Panc1 (cell line): ENCODE measurements around the gene CAMK4. TPM values are rescaled to one million over a fixed set of nuclear protein-coding genes. Genes with fewer than 3 reads are reported as not detected.

Source experiments
- ATAC-seq: fragments of 200-7000 bp; cut with Tn5 transposase; 2 replicates; pipeline ENCODE4 v1.9.1; 2020; ENCODE audit warnings: mild to moderate bottlenecking, moderate library complexity
- BruUV-seq: library from RNA; stranded (reverse); fragments of 400-500 nt; replicated peaks from 2 replicates; lab custom pipeline; 2021; lab: Mats Ljungman, UMichigan
- CTCF ChIA-PET: fragments of 300-600 bp; sonication (Branson Sonifier 250); formaldehyde crosslinking; loops from one replicate; lab custom pipeline; 2022; ENCODE audit warnings: antibody characterized with exemption; lab: Charles Lee
- POLR2A ChIA-PET: fragments of 300-600 bp; sonication (Branson Sonifier 250); formaldehyde crosslinking; loops from one replicate; lab custom pipeline; 2022; ENCODE audit warnings: antibody characterized with exemption; lab: Charles Lee
- DNase-seq: peaks from one replicate; pipeline ENCODE4 v3.0.0-alpha.2; 2010; ENCODE audit warnings: low read depth, low spot score
- H3K27ac ChIP-seq: 2 replicates; pipeline ENCODE4 v1.5.1; 2011; ENCODE audit warnings: mild to moderate bottlenecking, low read length, inconsistent platforms
- H3K27me3 ChIP-seq: fragments of 200-500 bp; sonication (Bioruptor generic); 2 replicates; pipeline ENCODE4 v1.6.0; 2014; ENCODE audit warnings: low read length, inconsistent platforms; ENCODE audit not compliant: control insufficient read depth, insufficient read depth
- H3K36me3 ChIP-seq: fragments of 200-500 bp; sonication (Bioruptor generic); 2 replicates; pipeline ENCODE4 v1.5.1; 2014; ENCODE audit warnings: inconsistent platforms, mild to moderate bottlenecking, low read length, moderate library complexity; ENCODE audit not compliant: control insufficient read depth, insufficient read depth
- H3K4me1 ChIP-seq: 2 replicates; pipeline ENCODE4 v1.5.1; 2011; ENCODE audit warnings: inconsistent platforms, mild to moderate bottlenecking, low read length, moderate library complexity; ENCODE audit not compliant: control insufficient read depth, insufficient read depth
- H3K4me3 ChIP-seq, 2 experiments: 2 replicates each; pipeline ENCODE4 v1.5.1; 2011 to 2012; ENCODE audit warnings: low read depth in 2 of 2, low read length in 2 of 2, mild to moderate bottlenecking in 2 of 2, inconsistent platforms in 1 of 2, moderate library complexity in 1 of 2
- H3K9me3 ChIP-seq: fragments of 200-500 bp; sonication (Bioruptor generic); 2 replicates; pipeline ENCODE4 v1.5.1; 2014; ENCODE audit warnings: low read depth, mild to moderate bottlenecking, inconsistent platforms, low read length, moderate library complexity; ENCODE audit not compliant: control insufficient read depth, insufficient read depth
- CTCF ChIP-seq: fragments of 450-650 bp; IDR thresholded peaks from 2 replicates; pipeline ENCODE4 v1.5.1; 2017; ENCODE audit warnings: mild to moderate bottlenecking
- POLR2AphosphoS5 ChIP-seq: IDR thresholded peaks from 2 replicates; pipeline ENCODE4 v1.6.1; 2012; ENCODE audit warnings: mild to moderate bottlenecking, low read depth, low read length, moderate library complexity
- SIN3A ChIP-seq: IDR thresholded peaks from 2 replicates; pipeline ENCODE4 v1.6.1; 2012; ENCODE audit warnings: low read depth, mild to moderate bottlenecking, low read length, moderate library complexity, borderline replicate concordance; ENCODE audit not compliant: insufficient read depth
- TCF7L2 ChIP-seq: IDR thresholded peaks from 2 replicates; pipeline ENCODE4 v1.6.1; 2011; ENCODE audit warnings: mild to moderate bottlenecking, low read depth, low read length, inconsistent platforms
- in situ Hi-C: cut with HindIII; loops from 2 replicates; pipeline ENCODE4 v1.10.0; 2016; ENCODE audit warnings: low sequenced_read_pairs, low pct_unique_long_range_greater_than_20kb
- intact Hi-C: fragments of 100-400 bp; cut with micrococcal nuclease; formaldehyde crosslinking; loops from one replicate; pipeline ENCODE4 v1.10.0; 2022; ENCODE audit not compliant: unreplicated experiment
- total RNA-seq: library from RNA; stranded (reverse); gene quantifications from one replicate; pipeline ENCODE4 v1.2.1, GENCODE V29; 2021; ENCODE audit not compliant: unreplicated experiment
- TF ChIP-seq, protein P1 (sequence below), 2 experiments: IDR thresholded peaks; 2 replicates each; pipeline ENCODE4 v1.6.1; 2011 to 2012; ENCODE audit warnings: low read depth in 2 of 2, control low read depth in 1 of 2, low read length in 1 of 2, mild to moderate bottlenecking in 1 of 2, moderate library complexity in 1 of 2; ENCODE audit not compliant: insufficient read depth in 1 of 2

CAMK4 gene
- total RNA-seq, 1 experiment from 2014 or later: 0.39 TPM

- no peaks in the 10 kb centered on the region for H3K4me1 ChIP-seq
- ATAC-seq (no peak), DNase-seq (no peak)
- ChIA-PET CTCF (no interaction called here), POLR2A (no interaction called here)
- intact Hi-C loops: no loop called here
- no peaks in the 10 kb centered on the region for H3K27me3 ChIP-seq
- in situ Hi-C loops: no loop called here
- H3K4me3 ChIP-seq: no peak overlapping the region
- H3K36me3 ChIP-seq: no peaks in the 10 kb centered on the region
- no TSS peak for BruUV-seq
- TF ChIP-seq, protein P1, sequence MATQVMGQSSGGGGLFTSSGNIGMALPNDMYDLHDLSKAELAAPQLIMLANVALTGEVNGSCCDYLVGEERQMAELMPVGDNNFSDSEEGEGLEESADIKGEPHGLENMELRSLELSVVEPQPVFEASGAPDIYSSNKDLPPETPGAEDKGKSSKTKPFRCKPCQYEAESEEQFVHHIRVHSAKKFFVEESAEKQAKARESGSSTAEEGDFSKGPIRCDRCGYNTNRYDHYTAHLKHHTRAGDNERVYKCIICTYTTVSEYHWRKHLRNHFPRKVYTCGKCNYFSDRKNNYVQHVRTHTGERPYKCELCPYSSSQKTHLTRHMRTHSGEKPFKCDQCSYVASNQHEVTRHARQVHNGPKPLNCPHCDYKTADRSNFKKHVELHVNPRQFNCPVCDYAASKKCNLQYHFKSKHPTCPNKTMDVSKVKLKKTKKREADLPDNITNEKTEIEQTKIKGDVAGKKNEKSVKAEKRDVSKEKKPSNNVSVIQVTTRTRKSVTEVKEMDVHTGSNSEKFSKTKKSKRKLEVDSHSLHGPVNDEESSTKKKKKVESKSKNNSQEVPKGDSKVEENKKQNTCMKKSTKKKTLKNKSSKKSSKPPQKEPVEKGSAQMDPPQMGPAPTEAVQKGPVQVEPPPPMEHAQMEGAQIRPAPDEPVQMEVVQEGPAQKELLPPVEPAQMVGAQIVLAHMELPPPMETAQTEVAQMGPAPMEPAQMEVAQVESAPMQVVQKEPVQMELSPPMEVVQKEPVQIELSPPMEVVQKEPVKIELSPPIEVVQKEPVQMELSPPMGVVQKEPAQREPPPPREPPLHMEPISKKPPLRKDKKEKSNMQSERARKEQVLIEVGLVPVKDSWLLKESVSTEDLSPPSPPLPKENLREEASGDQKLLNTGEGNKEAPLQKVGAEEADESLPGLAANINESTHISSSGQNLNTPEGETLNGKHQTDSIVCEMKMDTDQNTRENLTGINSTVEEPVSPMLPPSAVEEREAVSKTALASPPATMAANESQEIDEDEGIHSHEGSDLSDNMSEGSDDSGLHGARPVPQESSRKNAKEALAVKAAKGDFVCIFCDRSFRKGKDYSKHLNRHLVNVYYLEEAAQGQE (IDR thresholded peaks at IDR 0.05; ENCODE audit: insufficient read depth in 1 of 2, low read depth in 2 of 2, low read length in 1 of 2): no peak
- TF ChIP-seq POLR2AphosphoS5: no peak
- no peak for TF ChIP-seq CTCF
- TF ChIP-seq SIN3A: no peak
- TF ChIP-seq TCF7L2: no peak
- no peaks in the 10 kb centered on the region for H3K9me3 ChIP-seq
- H3K27ac ChIP-seq: no peak overlapping the region
Observed at GRCh38 chr5:111385970-111386831, 162.0 kb downstream of the CAMK4 start.

DNA sequence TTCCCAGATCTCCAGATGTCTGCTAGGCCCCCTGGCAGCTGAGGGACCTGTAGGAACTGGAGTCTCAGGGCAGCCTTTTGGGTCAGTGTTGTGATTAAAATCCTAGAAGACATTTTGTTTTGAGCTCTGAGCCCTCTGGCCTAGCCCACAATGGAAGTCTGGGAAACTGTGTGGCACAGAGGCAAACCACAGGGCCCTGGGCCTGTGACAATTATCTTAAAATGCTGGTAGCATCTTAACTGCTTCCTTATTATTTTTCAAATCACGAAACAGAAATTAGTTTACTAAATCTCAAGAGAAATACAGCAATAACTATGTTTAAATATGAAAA lies 162.6 kb downstream of the CAMK4 start:
- no peaks in the 10 kb centered on the region for H3K4me1 ChIP-seq

More for the DNA sequence above, 162.6 kb downstream of the CAMK4 start:
- Histone ChIP-seq H3K36me3 (no peaks in the 10 kb centered on the region), H3K27ac (no peak overlapping the region), H3K4me3 (no peak overlapping the region), H3K9me3 (no peaks in the 10 kb centered on the region), H3K27me3 (no peaks in the 10 kb centered on the region)
- intact Hi-C loops: no loop called here
- TF ChIP-seq TCF7L2: no peak
- TF ChIP-seq POLR2AphosphoS5: no peak
- TF ChIP-seq, protein P1 (IDR thresholded peaks at IDR 0.05; ENCODE audit: insufficient read depth in 1 of 2, low read depth in 2 of 2, low read length in 1 of 2): no peak
- TF ChIP-seq SIN3A: no peak
- no peak for TF ChIP-seq CTCF
- no TSS peak for BruUV-seq
- in situ Hi-C loops: no loop called here
- ATAC-seq: no peak
- ChIA-PET POLR2A (no interaction called here), CTCF (no interaction called here)
- no peak for DNase-seq
